ENCODE data around the gene AFDN.

DNA sequence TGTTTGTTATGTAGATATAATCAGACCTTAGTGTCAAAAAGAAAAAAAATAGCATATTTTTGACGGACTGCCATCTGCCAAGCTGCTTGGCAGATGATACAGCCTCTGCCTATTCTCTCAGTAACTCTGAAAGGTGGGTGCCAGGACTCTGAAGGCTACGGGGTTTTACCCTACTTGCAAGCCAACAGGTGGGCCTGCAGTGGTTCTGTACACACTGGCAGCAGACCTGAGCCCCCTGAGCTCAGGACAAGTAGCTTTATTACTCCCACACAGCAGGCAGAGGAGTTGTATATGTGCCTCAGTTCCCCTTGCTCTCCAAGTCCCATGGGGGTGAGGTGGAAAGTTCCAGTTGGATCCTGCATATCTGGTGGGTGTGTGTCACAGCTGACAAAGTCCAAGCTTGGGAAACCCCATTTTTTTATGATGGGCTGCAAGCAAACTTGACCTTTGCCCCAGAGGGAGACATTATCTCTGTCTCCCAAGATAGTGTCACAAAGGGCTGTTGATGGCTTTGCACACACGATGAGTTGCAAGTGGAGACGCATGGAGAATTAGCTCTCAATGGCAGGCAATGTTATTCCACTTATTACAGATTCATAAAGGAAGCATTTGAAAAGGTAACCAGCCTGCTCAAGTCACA lies 20.5 kb upstream of the AFDN start:
- TF ChIP-seq, protein P1, sequence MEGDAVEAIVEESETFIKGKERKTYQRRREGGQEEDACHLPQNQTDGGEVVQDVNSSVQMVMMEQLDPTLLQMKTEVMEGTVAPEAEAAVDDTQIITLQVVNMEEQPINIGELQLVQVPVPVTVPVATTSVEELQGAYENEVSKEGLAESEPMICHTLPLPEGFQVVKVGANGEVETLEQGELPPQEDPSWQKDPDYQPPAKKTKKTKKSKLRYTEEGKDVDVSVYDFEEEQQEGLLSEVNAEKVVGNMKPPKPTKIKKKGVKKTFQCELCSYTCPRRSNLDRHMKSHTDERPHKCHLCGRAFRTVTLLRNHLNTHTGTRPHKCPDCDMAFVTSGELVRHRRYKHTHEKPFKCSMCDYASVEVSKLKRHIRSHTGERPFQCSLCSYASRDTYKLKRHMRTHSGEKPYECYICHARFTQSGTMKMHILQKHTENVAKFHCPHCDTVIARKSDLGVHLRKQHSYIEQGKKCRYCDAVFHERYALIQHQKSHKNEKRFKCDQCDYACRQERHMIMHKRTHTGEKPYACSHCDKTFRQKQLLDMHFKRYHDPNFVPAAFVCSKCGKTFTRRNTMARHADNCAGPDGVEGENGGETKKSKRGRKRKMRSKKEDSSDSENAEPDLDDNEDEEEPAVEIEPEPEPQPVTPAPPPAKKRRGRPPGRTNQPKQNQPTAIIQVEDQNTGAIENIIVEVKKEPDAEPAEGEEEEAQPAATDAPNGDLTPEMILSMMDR (conservative IDR thresholded peaks at IDR 0.05 in 1 of 2, IDR thresholded peaks at IDR 0.05 in 1 of 2; ENCODE audit: low read depth in 1 of 2, low read length in 2 of 2), result no peak
- TF ChIP-seq EZH2 (IDR thresholded peaks at IDR 0.05; ENCODE audit: low read length, missing control alignments), result no peak
